B cell (primary cell): ENCODE measurements around the gene PDZD7. TPM values are rescaled to one million over a fixed set of nuclear protein-coding genes. Genes with fewer than 3 reads are reported as not detected.

Source experiments
- ATAC-seq: fragments of 200-7000 bp; cut with Tn5 transposase; one replicate; pipeline ENCODE4 v1.10.0; 2021; ENCODE audit warnings: low read depth, mild to moderate bottlenecking, moderate number of reproducible peaks, moderate library complexity
- CTCF ChIA-PET: fragments of 350-600 bp; sonication (Branson Sonifier 250); formaldehyde crosslinking; loops from one replicate; lab custom pipeline; 2021; ENCODE audit warnings: antibody characterized with exemption, inconsistent platforms; lab: Charles Lee
- POLR2A ChIA-PET: fragments of 350-600 bp; sonication (Branson Sonifier 250); formaldehyde crosslinking; loops from one replicate; lab custom pipeline; 2021; ENCODE audit warnings: antibody characterized with exemption; lab: Charles Lee
- DNase-seq: peaks from one replicate; pipeline ENCODE4 v3.0.0; 2013
- H2AFZ ChIP-seq: 2 replicates; pipeline ENCODE4 v1.6.1; 2012; ENCODE audit warnings: mild to moderate bottlenecking, low read depth, low read length; ENCODE audit not compliant: insufficient read depth, poor library complexity, severe bottlenecking
- H3K27ac ChIP-seq, 2 donors: 1 replicate in 1 of 2; 2 replicates in 1 of 2; pipeline ENCODE4 v1.5.1; 2012 to 2013; ENCODE audit warnings: low read length in 2 of 2, mild to moderate bottlenecking in 2 of 2, moderate library complexity in 1 of 2
- H3K27me3 ChIP-seq, 4 experiments: fragments of 200-600 bp in 1 of 4; sonication (generic) in 1 of 4; replicated peaks in 1 of 4; 1 replicate in 2 of 4; 2 replicates in 2 of 4; pipeline versions ENCODE4 v1.6.1 to v1.7.0; 2013 to 2016; ENCODE audit warnings: low read length in 3 of 4, mild to moderate bottlenecking in 2 of 4, mixed read lengths in 1 of 4, moderate library complexity in 1 of 4; ENCODE audit not compliant: insufficient read depth in 4 of 4, control insufficient read depth in 3 of 4; ENCODE audit errors: control extremely low read depth in 1 of 4
- H3K36me3 ChIP-seq, 2 experiments: replicated peaks in 1 of 2; 1 replicate in 1 of 2; 2 replicates in 1 of 2; pipeline versions ENCODE4 v1.6.1 to v1.7.1; 2013; ENCODE audit warnings: low read length in 1 of 2; ENCODE audit not compliant: insufficient read depth in 2 of 2, control insufficient read depth in 1 of 2; ENCODE audit errors: control extremely low read depth in 1 of 2, extremely low read depth in 1 of 2
- H3K4me1 ChIP-seq, 2 donors: fragments of 200-600 bp in 1 of 2; sonication (generic) in 1 of 2; 1 replicate in 1 of 2; 2 replicates in 1 of 2; pipeline versions ENCODE4 v1.5.1 to v1.6.1; 2013 to 2017; ENCODE audit warnings: low read length in 2 of 2; ENCODE audit not compliant: control insufficient read depth in 2 of 2, insufficient read depth in 2 of 2
- H3K4me2 ChIP-seq: replicated peaks from 2 replicates; pipeline ENCODE3; 2012; ENCODE audit warnings: mild to moderate bottlenecking, low read depth, low read length; ENCODE audit not compliant: poor library complexity, severe bottlenecking
- H3K4me3 ChIP-seq, 5 experiments: fragments of 200-600 bp in 1 of 5; sonication (generic) in 1 of 5; 1 replicate in 3 of 5; 2 replicates in 2 of 5; pipeline versions ENCODE4 v1.5.1 to v1.7.0; 2011 to 2016; ENCODE audit warnings: low read length in 4 of 5, mild to moderate bottlenecking in 4 of 5, low read depth in 2 of 5, control low read depth in 1 of 5, moderate library complexity in 1 of 5; ENCODE audit not compliant: insufficient read depth in 1 of 5; ENCODE audit errors: control extremely low read depth in 1 of 5, extremely low read depth in 1 of 5
- H3K79me2 ChIP-seq: fragments of 200-600 bp; sonication (generic); one replicate; pipeline ENCODE4 v1.6.0; 2016; ENCODE audit warnings: low read length; ENCODE audit not compliant: control insufficient read depth, insufficient read depth
- H3K9ac ChIP-seq: fragments of 200-600 bp; sonication (generic); 2 replicates; pipeline ENCODE4 v1.6.1; 2017; ENCODE audit warnings: mild to moderate bottlenecking, low read length, moderate library complexity
- H3K9me3 ChIP-seq, 3 donors: one replicate each; pipeline versions ENCODE4 v1.6.1 to v1.7.1; 2013; ENCODE audit warnings: low read length in 2 of 3; ENCODE audit not compliant: control insufficient read depth in 2 of 3, insufficient read depth in 1 of 3; ENCODE audit errors: control extremely low read depth in 1 of 3
- H4K20me1 ChIP-seq: 2 replicates; pipeline ENCODE4 v1.6.0; 2012; ENCODE audit warnings: mild to moderate bottlenecking, low read length; ENCODE audit not compliant: insufficient read depth, control insufficient read depth, poor library complexity, severe bottlenecking
- H3K27ac Mint-ChIP-seq: one replicate; pipeline ENCODE4 v1.8.0; 2021; ENCODE audit warnings: mixed read lengths
- H3K27me3 Mint-ChIP-seq: one replicate; pipeline ENCODE4 v1.8.0; 2021; ENCODE audit warnings: mixed read lengths
- H3K4me1 Mint-ChIP-seq: one replicate; pipeline ENCODE4 v1.8.0; 2021; ENCODE audit warnings: mixed read lengths
- H3K4me3 Mint-ChIP-seq: one replicate; pipeline ENCODE4 v1.8.0; 2021; ENCODE audit warnings: mixed read lengths
- H3K9me3 Mint-ChIP-seq: one replicate; pipeline ENCODE4 v1.8.0; 2022; ENCODE audit warnings: mixed read lengths; ENCODE audit not compliant: insufficient read depth
- EZH2 ChIP-seq: IDR thresholded peaks from 2 replicates; pipeline ENCODE4 v1.6.1; 2012; ENCODE audit warnings: borderline replicate concordance, low read depth, mild to moderate bottlenecking, moderate library complexity, low read length; ENCODE audit not compliant: insufficient read depth, poor library complexity, severe bottlenecking
- WGBS: methylation state at CpG from one replicate; pipeline ENCODE4 v1.1.5; 2013; ENCODE audit warnings: missing lambda C conversion rate; ENCODE audit not compliant: insufficient coverage; 5-methylcytosine and 5-hydroxymethylcytosine counted together
- intact Hi-C: fragments of 100-400 bp; cut with micrococcal nuclease; formaldehyde crosslinking; loops from one replicate; pipeline ENCODE4 v1.10.0; 2022
- polyA plus RNA-seq: library from polyadenylated mRNA; depleted of rRNA; stranded (reverse); fragments of >200 nt; gene quantifications from 2 replicates; pipeline ENCODE4 v1.2.3, GENCODE V29; 2012
- total RNA-seq, 2 donors: library from RNA; stranded (reverse); fragments of 120-200 nt in 1 of 2; gene quantifications; 1 replicate in 1 of 2; 2 replicates in 1 of 2; pipeline versions ENCODE4 v1.2.3 to v1.2.4, GENCODE V29; 2013 to 2022
- TF ChIP-seq, protein P1 (sequence below): fragments of 200-600 bp; IDR thresholded peaks from one replicate; pipeline ENCODE4 v1.8.0; 2022; ENCODE audit warnings: antibody characterized with exemption, mild to moderate bottlenecking

PDZD7 gene
- total and polyA plus RNA-seq, 2 donors (not counting 1 experiment from before 2014, with no cell fraction given): 0.64 to 0.69 TPM

DNA sequence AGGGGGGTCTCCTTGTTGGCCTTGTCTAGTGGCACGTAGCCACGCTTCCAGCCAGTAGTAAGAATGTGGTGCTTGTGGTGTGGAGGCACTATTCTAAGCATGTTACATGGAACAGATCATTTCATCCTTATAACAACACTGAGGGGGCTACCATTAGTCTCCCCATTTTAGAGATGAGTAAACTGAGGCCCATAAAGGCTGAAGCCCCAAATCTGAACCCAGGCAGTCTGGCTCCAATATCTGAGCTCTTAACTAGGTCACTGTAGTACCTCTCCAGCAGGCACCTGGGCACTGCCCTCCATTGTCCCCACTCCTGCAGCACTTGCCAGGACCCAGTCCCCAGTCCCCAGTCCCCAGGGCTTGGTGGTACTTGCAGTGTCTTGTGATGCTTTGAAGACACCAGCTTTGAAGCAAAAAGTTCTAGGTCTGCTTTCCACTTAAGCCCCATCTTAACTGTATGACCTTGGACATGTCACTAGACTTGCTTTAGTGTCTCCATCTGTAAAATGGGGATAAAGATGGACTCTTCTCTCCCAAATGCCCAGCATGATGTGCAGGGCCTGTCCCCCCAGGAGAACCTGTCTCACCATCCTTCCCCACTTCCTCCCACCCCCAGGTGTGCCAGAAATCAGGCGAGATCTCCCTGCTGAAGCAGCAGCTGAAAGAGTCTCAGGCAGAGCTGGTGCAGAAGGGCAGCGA lies 24.9 kb downstream of the PDZD7 start:
- WGBS: 90% methylated on average over 2 of the region's 4 CpGs
- no peak overlapping the region for H3K27ac ChIP-seq
- no peaks in the 10 kb centered on the region for H3K79me2 ChIP-seq
- peaks cover 0 to 12% of the 10 kb centered on the region in 2 experiments for H3K36me3 ChIP-seq
- no peaks in the 10 kb centered on the region for H3K4me1 ChIP-seq
- Mint-ChIP-seq H3K27ac (no peak overlapping the region), H3K4me3 (no peak overlapping the region), H3K27me3 (no peaks in the 10 kb centered on the region), H3K4me1 (peaks cover 3% of the 10 kb centered on the region), H3K9me3 (no peaks in the 10 kb centered on the region)
- CTCF ChIA-PET: interaction anchor here (0.6 to 1.1 kb wide), 2 partner anchors 9 to 36 kb away, joined by 3 to 4 read pairs; partner anchors contain the start of gene SEMA4G
- no peak for DNase-seq
- ATAC-seq: no peak
- H2AFZ ChIP-seq: no peak overlapping the region
- H3K9me3 ChIP-seq: no peaks in the 10 kb centered on the region
- intact Hi-C loops: no loop called here
- no peak overlapping the region for H3K4me2 ChIP-seq
- no peak overlapping the region for H3K9ac ChIP-seq
- H3K27me3 ChIP-seq: no peaks in the 10 kb centered on the region
- H3K4me3 ChIP-seq: no peak overlapping the region
- TF ChIP-seq, protein P1, sequence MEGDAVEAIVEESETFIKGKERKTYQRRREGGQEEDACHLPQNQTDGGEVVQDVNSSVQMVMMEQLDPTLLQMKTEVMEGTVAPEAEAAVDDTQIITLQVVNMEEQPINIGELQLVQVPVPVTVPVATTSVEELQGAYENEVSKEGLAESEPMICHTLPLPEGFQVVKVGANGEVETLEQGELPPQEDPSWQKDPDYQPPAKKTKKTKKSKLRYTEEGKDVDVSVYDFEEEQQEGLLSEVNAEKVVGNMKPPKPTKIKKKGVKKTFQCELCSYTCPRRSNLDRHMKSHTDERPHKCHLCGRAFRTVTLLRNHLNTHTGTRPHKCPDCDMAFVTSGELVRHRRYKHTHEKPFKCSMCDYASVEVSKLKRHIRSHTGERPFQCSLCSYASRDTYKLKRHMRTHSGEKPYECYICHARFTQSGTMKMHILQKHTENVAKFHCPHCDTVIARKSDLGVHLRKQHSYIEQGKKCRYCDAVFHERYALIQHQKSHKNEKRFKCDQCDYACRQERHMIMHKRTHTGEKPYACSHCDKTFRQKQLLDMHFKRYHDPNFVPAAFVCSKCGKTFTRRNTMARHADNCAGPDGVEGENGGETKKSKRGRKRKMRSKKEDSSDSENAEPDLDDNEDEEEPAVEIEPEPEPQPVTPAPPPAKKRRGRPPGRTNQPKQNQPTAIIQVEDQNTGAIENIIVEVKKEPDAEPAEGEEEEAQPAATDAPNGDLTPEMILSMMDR: no peak
- no peak for TF ChIP-seq EZH2
- peaks cover 15% of the 10 kb centered on the region for H4K20me1 ChIP-seq
- POLR2A ChIA-PET: no interaction called here

DNA sequence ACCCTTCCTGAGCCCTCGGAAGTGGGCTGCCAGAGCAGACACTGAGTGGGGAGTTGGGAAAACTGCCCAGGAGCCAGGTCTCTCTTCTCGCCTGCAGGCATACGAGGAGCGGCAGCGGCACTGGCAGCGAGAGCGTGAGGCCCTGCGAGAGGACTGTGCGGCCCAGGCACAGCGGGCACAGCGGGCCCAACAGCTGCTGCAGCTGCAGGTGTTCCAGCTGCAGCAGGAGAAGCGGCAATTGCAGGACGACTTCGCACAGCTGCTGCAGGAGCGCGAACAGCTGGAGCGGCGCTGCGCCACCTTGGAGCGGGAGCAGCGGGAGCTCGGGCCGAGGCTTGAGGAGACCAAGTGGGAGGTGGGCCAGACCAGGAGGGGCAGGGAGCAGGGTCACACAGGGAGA lies 25.6 kb downstream of the PDZD7 start:
- Histone ChIP-seq H2AFZ (no peak overlapping the region), H3K79me2 (no peaks in the 10 kb centered on the region), H3K4me1 (peaks cover 2 to 6% of the 10 kb centered on the region in 2 donors), H3K27me3 (no peaks in the 10 kb centered on the region), H3K9ac (no peak overlapping the region), H3K27ac (no peak overlapping the region), H3K36me3 (peaks cover 0 to 12% of the 10 kb centered on the region in 2 experiments), H3K4me3 (no peak overlapping the region), H4K20me1 (peaks cover 19% of the 10 kb centered on the region), H3K4me2 (no peak overlapping the region), H3K9me3 (no peaks in the 10 kb centered on the region)
- POLR2A ChIA-PET: no interaction called here
- DNase-seq: no peak
- Mint-ChIP-seq H3K9me3 (no peaks in the 10 kb centered on the region), H3K4me3 (no peak overlapping the region), H3K27me3 (no peaks in the 10 kb centered on the region), H3K4me1 (peaks cover 6% of the 10 kb centered on the region), H3K27ac (no peak overlapping the region)
- 98% methylated on average over 19 of the region's 23 CpGs for WGBS
- no peak for ATAC-seq
- intact Hi-C loops: no loop called here
- TF ChIP-seq, protein P1: no peak
- TF ChIP-seq EZH2: no peak
- CTCF ChIA-PET: interaction anchor here (0.6 to 1.5 kb wide), 3 partner anchors 9 to 62 kb away, joined by 3 to 4 read pairs (median 4); no protein-coding TSS in a partner anchor
